Peyer's patch (tissue), 4 donors: ENCODE measurements around the gene CCDC73. TPM values are rescaled to one million over a fixed set of nuclear protein-coding genes. Genes with fewer than 3 reads are reported as not detected.

Experiments
- DNase-seq, 3 donors: peaks; one replicate each; pipeline ENCODE4 v3.0.0-alpha.2; 2017 to 2019
- H3K27ac ChIP-seq, 4 donors: fragments of 200-600 bp; sonication (generic); one replicate each; pipeline ENCODE4 v1.5.1; 2016 to 2019
- H3K27me3 ChIP-seq, 2 donors: fragments of 200-600 bp; sonication (generic); one replicate each; pipeline ENCODE4 v1.5.1; 2019
- H3K36me3 ChIP-seq, 3 donors: fragments of 200-600 bp; sonication (generic); one replicate each; pipeline ENCODE4 v1.5.1; 2016 to 2019
- H3K4me1 ChIP-seq, 4 donors: fragments of 200-600 bp; sonication (generic); one replicate each; pipeline ENCODE4 v1.5.1; 2016 to 2019
- H3K4me3 ChIP-seq, 4 donors: fragments of 200-600 bp; sonication (generic); 1 replicate in 3 of 4; 2 replicates in 1 of 4; pipeline ENCODE4 v1.5.1; 2016 to 2019; ENCODE audit warnings: mild to moderate bottlenecking in 1 of 4
- H3K9me3 ChIP-seq, 4 donors: fragments of 200-600 bp; sonication (generic); one replicate each; pipeline ENCODE4 v1.5.1; 2016 to 2019; ENCODE audit warnings: mild to moderate bottlenecking in 1 of 4
- CTCF ChIP-seq, 6 experiments: fragments of 450-650 bp in 4 of 6; fragments of 200-600 bp in 2 of 6; sonication (generic) in 1 of 6; IDR thresholded peaks; one replicate each; pipeline ENCODE4 v1.5.1; 2017 to 2019; ENCODE audit warnings: antibody characterized with exemption in 6 of 6, mild to moderate bottlenecking in 3 of 6, moderate library complexity in 1 of 6
- POLR2A ChIP-seq, 2 donors: fragments of 450-650 bp; IDR thresholded peaks; one replicate each; pipeline ENCODE4 v1.5.1; 2017; ENCODE audit warnings: antibody characterized with exemption in 2 of 2, mild to moderate bottlenecking in 2 of 2, moderate library complexity in 2 of 2
- total RNA-seq, 4 donors: library from RNA; depleted of rRNA; stranded (reverse); fragments of >200 nt; gene quantifications; one replicate each; pipeline ENCODE4 v1.1.0, GENCODE V29; 2016

The CCDC73 gene
- total RNA-seq, 4 donors from 2014 or later: not detected

GRCh38 chr11:32574421-32574820 is 220.0 kb downstream of the CCDC73 start:
- no peaks in the 10 kb centered on the region for H3K27me3 ChIP-seq
- no peaks in the 10 kb centered on the region for H3K9me3 ChIP-seq
- H3K4me1 ChIP-seq: no peaks in the 10 kb centered on the region
- no peak overlapping the region for H3K4me3 ChIP-seq
- H3K36me3 ChIP-seq: no peaks in the 10 kb centered on the region
- TF ChIP-seq POLR2A (IDR thresholded peaks at IDR 0.05) (no peak), CTCF (IDR thresholded peaks at IDR 0.05) (no peak)
- no peak overlapping the region for H3K27ac ChIP-seq
- DNase-seq: no peak

DNA sequence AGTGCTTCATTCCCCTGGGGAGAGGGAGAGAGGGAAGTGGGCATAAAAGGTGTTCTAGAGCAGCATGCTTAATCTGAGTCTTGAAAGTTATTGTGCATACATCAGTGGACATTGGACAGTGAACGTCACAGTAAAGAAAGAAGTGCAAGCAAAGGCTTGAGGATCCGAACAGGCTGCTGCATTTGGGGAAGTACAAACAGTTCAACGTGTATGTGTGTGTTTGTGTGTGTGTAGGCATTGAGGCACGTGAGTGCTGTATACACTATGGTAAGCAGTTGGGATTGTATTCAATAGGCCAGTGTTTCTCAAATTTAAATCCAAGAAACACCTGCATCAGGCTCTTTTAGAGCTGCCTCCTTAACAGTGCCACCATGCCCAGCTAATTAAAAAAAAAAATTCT is 221.2 kb downstream of the CCDC73 start:
- TF ChIP-seq POLR2A (IDR thresholded peaks at IDR 0.05) (no peak), CTCF (IDR thresholded peaks at IDR 0.05) (no peak)
- Histone ChIP-seq H3K27me3 (no peaks in the 10 kb centered on the region), H3K36me3 (no peaks in the 10 kb centered on the region), H3K27ac (no peak overlapping the region), H3K4me3 (no peak overlapping the region), H3K9me3 (no peaks in the 10 kb centered on the region), H3K4me1 (no peaks in the 10 kb centered on the region)
- DNase-seq: no peak

DNA sequence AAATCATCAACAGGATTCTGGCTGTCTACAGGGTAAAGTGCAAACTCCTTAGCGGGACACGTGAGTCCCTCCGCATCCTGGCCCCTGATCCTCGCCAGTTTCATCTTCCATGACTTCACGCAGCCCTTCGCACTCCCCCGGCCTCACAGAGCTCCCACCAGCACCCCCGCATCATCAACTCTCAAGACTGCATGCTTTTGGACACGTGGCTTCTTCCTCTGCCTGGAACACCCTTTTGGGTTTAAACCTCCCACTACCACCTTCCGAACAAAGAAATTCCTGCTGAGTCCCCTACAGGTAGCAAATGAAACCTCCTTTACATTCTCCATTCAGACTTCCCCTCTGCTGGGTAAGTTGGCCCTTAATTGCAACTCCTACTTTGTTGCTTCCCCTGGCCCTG is 223.4 kb downstream of the CCDC73 start:
- no peaks in the 10 kb centered on the region for H3K36me3 ChIP-seq
- no peak for DNase-seq
- H3K27ac ChIP-seq: no peak overlapping the region
- H3K4me1 ChIP-seq: no peaks in the 10 kb centered on the region
- no peaks in the 10 kb centered on the region for H3K9me3 ChIP-seq
- H3K4me3 ChIP-seq: no peak overlapping the region
- TF ChIP-seq CTCF (IDR thresholded peaks at IDR 0.05): no peak
- TF ChIP-seq POLR2A (IDR thresholded peaks at IDR 0.05): no peak
- no peaks in the 10 kb centered on the region for H3K27me3 ChIP-seq

GRCh38 chr11:32569313-32569881 is 225.1 kb downstream of the CCDC73 start:
- H3K27ac ChIP-seq: no peak overlapping the region
- no peaks in the 10 kb centered on the region for H3K36me3 ChIP-seq
- no peaks in the 10 kb centered on the region for H3K27me3 ChIP-seq
- no peak for DNase-seq
- H3K9me3 ChIP-seq: no peaks in the 10 kb centered on the region
- H3K4me1 ChIP-seq: no peaks in the 10 kb centered on the region
- no peak overlapping the region for H3K4me3 ChIP-seq
- TF ChIP-seq CTCF (IDR thresholded peaks at IDR 0.05): no peak
- TF ChIP-seq POLR2A (IDR thresholded peaks at IDR 0.05): no peak

- H3K27ac ChIP-seq: no peak overlapping the region
- TF ChIP-seq CTCF (IDR thresholded peaks at IDR 0.05) (no peak), POLR2A (IDR thresholded peaks at IDR 0.05) (no peak)
- no peak for DNase-seq
These were observed 227.3 kb downstream of the CCDC73 start for GRCh38 chr11:32567154-32567553.

GRCh38 chr11:32566517-32566916 is 227.9 kb downstream of the CCDC73 start:
- Histone ChIP-seq H3K4me1 (no peaks in the 10 kb centered on the region), H3K4me3 (no peak overlapping the region), H3K27ac (no peak overlapping the region), H3K36me3 (no peaks in the 10 kb centered on the region), H3K9me3 (no peaks in the 10 kb centered on the region), H3K27me3 (no peaks in the 10 kb centered on the region)
- TF ChIP-seq CTCF (IDR thresholded peaks at IDR 0.05) (no peak), POLR2A (IDR thresholded peaks at IDR 0.05) (no peak)
- no peak for DNase-seq

More at GRCh38 chr11:32567154-32567553, 227.3 kb downstream of the CCDC73 start:
- Histone ChIP-seq H3K4me3 (no peak overlapping the region), H3K27me3 (no peaks in the 10 kb centered on the region), H3K4me1 (no peaks in the 10 kb centered on the region), H3K9me3 (no peaks in the 10 kb centered on the region), H3K36me3 (no peaks in the 10 kb centered on the region)
